ENCODE results near the gene TNFAIP8L1. TPM values are rescaled to one million over a fixed set of nuclear protein-coding genes. Genes with fewer than 3 reads are reported as not detected.

TNFAIP8L1 gene
- total and polyA plus RNA-seq, 2 of the 8 experiments (the other 6 are each of a cell fraction or from before 2014, with no cell fraction given) = 3.2 to 6.1 TPM

DNA sequence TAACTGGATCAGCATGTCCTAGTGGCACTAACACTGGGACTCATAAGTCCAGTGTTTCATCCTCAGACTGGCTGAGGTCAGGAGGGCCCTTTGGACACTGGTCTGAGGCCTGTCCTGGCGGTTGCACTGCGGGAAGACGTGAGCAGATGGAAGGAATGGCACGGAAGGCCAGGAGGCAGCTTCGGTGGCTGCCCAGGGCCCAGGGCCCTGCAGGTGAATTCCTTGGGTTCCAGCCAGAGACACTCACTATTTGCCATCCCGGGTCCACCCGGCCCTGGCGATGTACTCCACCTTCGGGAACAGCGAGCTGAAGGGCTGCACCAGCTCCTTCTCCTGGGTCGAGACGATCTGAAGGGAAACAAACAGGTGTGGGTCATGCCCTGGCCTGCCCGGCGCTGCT is 58.0 kb downstream of the TNFAIP8L1 start:
- no peak overlapping the region for H2AFZ ChIP-seq (ENCODE audit: low read length)
- H3K4me3 ChIP-seq (ENCODE audit: extremely low read depth in 1 of 4, insufficient read depth in 2 of 4, low read depth in 3 of 4, low read length in 4 of 4) = no peak overlapping the region
- no peak overlapping the region for H2BK20ac ChIP-seq (ENCODE audit: low read length)
- no peak overlapping the region for H3K14ac ChIP-seq (ENCODE audit: insufficient read length)
- H3K9me3 ChIP-seq (ENCODE audit: insufficient read depth in 2 of 2, low read depth in 1 of 2, low read length in 1 of 2) = no peaks in the 10 kb centered on the region
- no peak overlapping the region for H2AK5ac ChIP-seq (ENCODE audit: low read depth, low read length)
- POLR2A ChIA-PET (ENCODE audit: partially characterized antibody) = interaction anchor here (1.6 kb wide), 1 partner anchor 9 kb away, joined by 7 read pairs; no protein-coding TSS in a partner anchor
- H3K18ac ChIP-seq (ENCODE audit: extremely low read depth, low read length) = no peak overlapping the region
- H3K27me3 ChIP-seq (replicated peaks in 1 of 4; ENCODE audit: control insufficient read depth in 3 of 4, extremely low read depth in 1 of 4, insufficient read depth in 3 of 4, low read length in 3 of 4) = no peaks in the 10 kb centered on the region
- TF ChIP-seq SRF (IDR thresholded peaks at IDR 0.05; ENCODE audit: low read depth, low read length) (no peak), SAP30 (IDR thresholded peaks at IDR 0.05; ENCODE audit: insufficient read depth, insufficient replicate concordance, low read length) (no peak), RAD21 (IDR thresholded peaks at IDR 0.05 in 1 of 2, conservative IDR thresholded peaks at IDR 0.05 in 1 of 2; ENCODE audit: low read depth in 2 of 2, low read length in 2 of 2) (no peak), TAF1 (IDR thresholded peaks at IDR 0.05; ENCODE audit: low read depth, low read length) (no peak)
- peaks cover 0 to 13% of the 10 kb centered on the region in 2 experiments for H4K20me1 ChIP-seq (replicated peaks in 1 of 2; ENCODE audit: control insufficient read depth in 1 of 2, insufficient read depth in 2 of 2, low read length in 2 of 2)
- peaks cover 9 to 55% (median 28%) of the 10 kb centered on the region in 4 experiments; a peak in 7 of 8 replicates for H3K36me3 ChIP-seq (ENCODE audit: control insufficient read depth in 2 of 4, insufficient read depth in 4 of 4, low read length in 3 of 4)
- no peaks in the 10 kb centered on the region for H3K23me2 ChIP-seq (ENCODE audit: low read depth, low read length)
- WGBS, 2 experiments (ENCODE audit: extremely low coverage in 1 of 2, insufficient coverage in 1 of 2, insufficient read length in 1 of 2, insufficient replicate concordance in 2 of 2, low coverage in 1 of 2, low lambda C conversion rate in 2 of 2, missing lambda C conversion rate in 1 of 2) = 91% methylated on average over 14 of the region's 14 CpGs; no CpG with 5 or more reads in 1 of the 2 experiments
- FAIRE-seq (no peak), DNase-seq (ENCODE audit: low read depth in 1 of 2, low spot score in 2 of 2) (no peak)
- H4K5ac ChIP-seq (ENCODE audit: insufficient read length, low read depth, low read length) = no peak overlapping the region
- no peaks in the 10 kb centered on the region for H3K79me1 ChIP-seq (ENCODE audit: low read depth, low read length)
- H2BK12ac ChIP-seq (ENCODE audit: low read depth, low read length) = no peak overlapping the region
- no peak overlapping the region for H3K23ac ChIP-seq (ENCODE audit: insufficient read length)
- H3K4me1 ChIP-seq (replicated peaks in 1 of 4; ENCODE audit: control insufficient read depth in 3 of 4, insufficient read depth in 4 of 4, low read length in 3 of 4) = no peaks in the 10 kb centered on the region
- H3K4me2 ChIP-seq (ENCODE audit: insufficient read depth in 1 of 2, low read depth in 2 of 2, low read length in 2 of 2) = no peak overlapping the region
- no peak overlapping the region for H4K8ac ChIP-seq (ENCODE audit: extremely low read depth, insufficient read depth, low read length)
- CTCF ChIA-PET (ENCODE audit: partially characterized antibody) = no interaction called here
- H3K79me2 ChIP-seq (ENCODE audit: control insufficient read depth in 1 of 2, insufficient read depth in 2 of 2, low read length in 2 of 2) = no peaks in the 10 kb centered on the region
- H2BK15ac ChIP-seq (ENCODE audit: low read length) = no peak overlapping the region
- H3K56ac ChIP-seq (replicated peaks; ENCODE audit: insufficient read length, low read depth, low read length) = no peak overlapping the region
- H3K9ac ChIP-seq (replicated peaks in 1 of 4; ENCODE audit: extremely low read depth in 1 of 4, low read depth in 3 of 4, low read length in 3 of 4) = no peak overlapping the region
- H2BK120ac ChIP-seq (replicated peaks; ENCODE audit: low read depth, low read length) = no peak overlapping the region
- no peak overlapping the region for H4K91ac ChIP-seq (replicated peaks; ENCODE audit: insufficient read length, low read length)
- no peak overlapping the region for H3K4ac ChIP-seq (replicated peaks; ENCODE audit: insufficient read length, low read depth, low read length)
- peak overlapping the region; percentile 25; the same call in 1 of the 2 replicates for H3K27ac ChIP-seq (ENCODE audit: low read depth, low read length)
- no peak overlapping the region for H2BK5ac ChIP-seq (ENCODE audit: low read depth, low read length)
